Sigmoid colon (tissue), 4 donors: ENCODE measurements around the gene ABCA13.
"Not testable (repeated sequence)": the region's sequence is repeated elsewhere in the genome, so short reads cannot be mapped to it uniquely, and the experiment has no call there.

Source experiments
- CTCF ChIP-seq, 4 experiments: fragments of 450-650 bp in 3 of 4; fragments of 200-600 bp in 1 of 4; IDR thresholded peaks; one replicate each; pipeline ENCODE4 v1.5.1; 2016 to 2019; ENCODE audit warnings: antibody characterized with exemption in 4 of 4, mild to moderate bottlenecking in 3 of 4, moderate library complexity in 2 of 4
- EP300 ChIP-seq, 4 donors: sonication (generic); formaldehyde crosslinking; IDR thresholded peaks; one replicate each; pipeline ENCODE4 v1.6.1; 2017; ENCODE audit warnings: antibody characterized with exemption in 4 of 4
- POLR2A ChIP-seq, 2 donors: fragments of 450-650 bp; IDR thresholded peaks; one replicate each; pipeline ENCODE4 v1.6.1; 2016; ENCODE audit warnings: antibody characterized with exemption in 2 of 2, mild to moderate bottlenecking in 2 of 2, moderate library complexity in 2 of 2
- POLR2AphosphoS5 ChIP-seq, 4 donors: sonication (generic); formaldehyde crosslinking; IDR thresholded peaks; one replicate each; pipeline ENCODE4 v1.6.1; 2017; ENCODE audit warnings: antibody characterized with exemption in 4 of 4

- TF ChIP-seq POLR2AphosphoS5, POLR2A, CTCF, EP300 (IDR thresholded peaks at IDR 0.05): not testable (repeated sequence)
Measured at GRCh38 chr7:48202916-48203315, 31.7 kb downstream of the ABCA13 start.
